ENCODE results near the gene NEK5. TPM values are rescaled to one million over a fixed set of nuclear protein-coding genes. Genes with fewer than 3 reads are reported as not detected.
"Not testable (repeated sequence)": the region's sequence is repeated elsewhere in the genome, so short reads cannot be mapped to it uniquely, and the experiment has no call there.

The NEK5 gene
- total RNA-seq, 1 donor from 2014 or later: 0.25 TPM

GRCh38 chr13:52097197-52097596 is 31.7 kb downstream of the NEK5 start:
- intact Hi-C loops (cut with micrococcal nuclease): no loop called here
- no peak for DNase-seq
- Histone ChIP-seq H3K9me3 (replicated peaks) (no peaks in the 10 kb centered on the region), H3K4me3 (no peak overlapping the region), H3K27me3 (ENCODE audit: low read depth) (no peaks in the 10 kb centered on the region), H3K36me3 (no peaks in the 10 kb centered on the region), H3K27ac (replicated peaks) (no peak overlapping the region), H3K4me1 (no peaks in the 10 kb centered on the region)
- no peak for TF ChIP-seq CTCF (IDR thresholded peaks at IDR 0.05; ENCODE audit: borderline replicate concordance)

- Histone ChIP-seq H3K36me3 (no peaks in the 10 kb centered on the region), H3K4me1 (no peaks in the 10 kb centered on the region), H3K4me3 (no peak overlapping the region), H3K27me3 (ENCODE audit: low read depth) (no peaks in the 10 kb centered on the region), H3K27ac (replicated peaks) (no peak overlapping the region), H3K9me3 (replicated peaks) (no peaks in the 10 kb centered on the region)
- intact Hi-C loops (cut with micrococcal nuclease): no loop called here
- DNase-seq: no peak
- no peak for TF ChIP-seq CTCF (IDR thresholded peaks at IDR 0.05; ENCODE audit: borderline replicate concordance)
These were observed 32.1 kb downstream of the NEK5 start for GRCh38 chr13:52096748-52097147.

GRCh38 chr13:52096062-52096461 is 32.8 kb downstream of the NEK5 start:
- Histone ChIP-seq H3K27ac (replicated peaks) (no peak overlapping the region), H3K4me3 (no peak overlapping the region), H3K4me1 (no peaks in the 10 kb centered on the region), H3K36me3 (no peaks in the 10 kb centered on the region), H3K27me3 (ENCODE audit: low read depth) (no peaks in the 10 kb centered on the region), H3K9me3 (replicated peaks) (no peaks in the 10 kb centered on the region)
- DNase-seq: no peak
- no peak for TF ChIP-seq CTCF (IDR thresholded peaks at IDR 0.05; ENCODE audit: borderline replicate concordance)
- intact Hi-C loops (cut with micrococcal nuclease): no loop called here

GRCh38 chr13:52092087-52092486 is 36.8 kb downstream of the NEK5 start:
- no peak for DNase-seq
- no peak overlapping the region for H3K4me3 ChIP-seq
- H3K27me3 ChIP-seq (ENCODE audit: low read depth): no peaks in the 10 kb centered on the region
- intact Hi-C loops (cut with micrococcal nuclease): no loop called here
- TF ChIP-seq CTCF (IDR thresholded peaks at IDR 0.05; ENCODE audit: borderline replicate concordance): no peak
- no peaks in the 10 kb centered on the region for H3K36me3 ChIP-seq
- H3K9me3 ChIP-seq (replicated peaks): no peaks in the 10 kb centered on the region
- no peak overlapping the region for H3K27ac ChIP-seq (replicated peaks)
- no peaks in the 10 kb centered on the region for H3K4me1 ChIP-seq

GRCh38 chr13:52091473-52091872 is 37.4 kb downstream of the NEK5 start:
- no peaks in the 10 kb centered on the region for H3K9me3 ChIP-seq (replicated peaks)
- H3K4me1 ChIP-seq: no peaks in the 10 kb centered on the region
- H3K27me3 ChIP-seq (ENCODE audit: low read depth): no peaks in the 10 kb centered on the region
- no peak overlapping the region for H3K27ac ChIP-seq (replicated peaks)
- no peaks in the 10 kb centered on the region for H3K36me3 ChIP-seq
- DNase-seq: no peak
- no peak for TF ChIP-seq CTCF (IDR thresholded peaks at IDR 0.05; ENCODE audit: borderline replicate concordance)
- no peak overlapping the region for H3K4me3 ChIP-seq
- intact Hi-C loops (cut with micrococcal nuclease): no loop called here

DNA sequence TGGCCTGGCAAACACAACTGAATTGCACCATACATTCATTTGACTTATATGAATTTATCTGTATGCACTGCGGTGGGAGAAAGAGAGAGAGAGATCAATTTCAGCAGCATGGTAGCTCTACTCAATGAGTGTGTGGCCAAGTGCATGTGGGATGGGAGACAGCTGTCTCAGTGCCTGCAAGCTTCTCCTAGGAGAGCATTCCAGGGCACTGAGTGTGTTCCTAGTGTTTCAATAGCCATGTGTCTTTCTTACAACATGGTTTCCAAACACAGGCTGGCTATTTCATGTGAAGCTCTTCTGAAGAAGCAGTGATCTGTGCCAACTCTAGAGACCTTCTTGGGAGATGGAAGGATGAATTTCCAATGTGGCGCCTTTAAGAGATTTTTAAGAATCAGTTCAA is 43.5 kb downstream of the NEK5 start:
- no peak for TF ChIP-seq CTCF (IDR thresholded peaks at IDR 0.05; ENCODE audit: borderline replicate concordance)
- no peak for DNase-seq
- H3K27ac ChIP-seq (replicated peaks): no peak overlapping the region
- no peaks in the 10 kb centered on the region for H3K9me3 ChIP-seq (replicated peaks)
- H3K36me3 ChIP-seq: no peaks in the 10 kb centered on the region
- H3K4me3 ChIP-seq: no peak overlapping the region
- H3K4me1 ChIP-seq: no peaks in the 10 kb centered on the region
- H3K27me3 ChIP-seq (ENCODE audit: low read depth): no peaks in the 10 kb centered on the region
- intact Hi-C loops (cut with micrococcal nuclease): no loop called here

DNA sequence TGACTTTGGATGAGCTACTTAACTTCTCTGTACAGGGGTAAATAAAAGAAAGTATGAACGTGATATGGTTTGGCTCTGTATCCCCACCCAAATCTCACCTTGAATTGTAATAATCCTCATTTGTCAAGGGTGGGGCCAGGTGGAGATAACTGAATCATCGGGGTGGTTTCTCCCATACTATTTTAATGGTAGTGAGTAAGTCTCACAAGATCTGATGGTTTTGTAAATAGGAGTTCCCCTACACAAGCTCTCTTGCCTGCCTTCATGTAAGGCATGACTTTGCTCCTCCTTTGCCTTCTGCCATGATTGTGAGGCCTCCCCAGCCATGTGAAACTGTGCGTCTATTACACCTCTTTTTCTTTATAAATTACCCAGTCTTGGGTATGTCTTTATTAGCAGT is 43.9 kb downstream of the NEK5 start:
- DNase-seq; H3K36me3 ChIP-seq; H3K27ac ChIP-seq (replicated peaks); H3K4me1 ChIP-seq; H3K4me3 ChIP-seq; H3K27me3 ChIP-seq (ENCODE audit: low read depth); H3K9me3 ChIP-seq (replicated peaks); intact Hi-C loops (cut with micrococcal nuclease): not testable (repeated sequence)
